HG03135 (cell line): Measurements from ENCODE around the gene MGLL.
A peak's percentile ranks its signal among the peaks of the same experiment; 100 is the strongest.

Source experiments
- ATAC-seq: cut with Tn5 transposase; IDR thresholded peaks from one replicate; pipeline ENCODE4 v1.9.1; 2021; ENCODE audit warnings: mild to moderate bottlenecking, moderate library complexity; ENCODE audit not compliant: unreplicated experiment

MGLL gene

DNA sequence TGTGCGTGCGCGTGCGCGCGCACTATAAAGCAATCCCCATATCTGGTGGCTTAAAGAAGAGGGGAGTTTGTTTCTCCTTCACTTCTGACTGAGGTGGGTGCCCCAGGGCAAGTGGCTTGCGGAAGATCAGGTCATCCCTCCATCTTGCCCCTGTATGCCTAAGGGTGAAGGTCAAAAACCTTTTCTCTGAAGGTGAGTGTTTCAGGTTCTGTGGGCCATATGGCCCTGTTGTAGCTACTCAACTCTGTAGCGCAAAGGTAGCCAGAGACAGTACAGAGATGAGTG is 144.1 kb downstream of the MGLL start:
- no peak for ATAC-seq

DNA sequence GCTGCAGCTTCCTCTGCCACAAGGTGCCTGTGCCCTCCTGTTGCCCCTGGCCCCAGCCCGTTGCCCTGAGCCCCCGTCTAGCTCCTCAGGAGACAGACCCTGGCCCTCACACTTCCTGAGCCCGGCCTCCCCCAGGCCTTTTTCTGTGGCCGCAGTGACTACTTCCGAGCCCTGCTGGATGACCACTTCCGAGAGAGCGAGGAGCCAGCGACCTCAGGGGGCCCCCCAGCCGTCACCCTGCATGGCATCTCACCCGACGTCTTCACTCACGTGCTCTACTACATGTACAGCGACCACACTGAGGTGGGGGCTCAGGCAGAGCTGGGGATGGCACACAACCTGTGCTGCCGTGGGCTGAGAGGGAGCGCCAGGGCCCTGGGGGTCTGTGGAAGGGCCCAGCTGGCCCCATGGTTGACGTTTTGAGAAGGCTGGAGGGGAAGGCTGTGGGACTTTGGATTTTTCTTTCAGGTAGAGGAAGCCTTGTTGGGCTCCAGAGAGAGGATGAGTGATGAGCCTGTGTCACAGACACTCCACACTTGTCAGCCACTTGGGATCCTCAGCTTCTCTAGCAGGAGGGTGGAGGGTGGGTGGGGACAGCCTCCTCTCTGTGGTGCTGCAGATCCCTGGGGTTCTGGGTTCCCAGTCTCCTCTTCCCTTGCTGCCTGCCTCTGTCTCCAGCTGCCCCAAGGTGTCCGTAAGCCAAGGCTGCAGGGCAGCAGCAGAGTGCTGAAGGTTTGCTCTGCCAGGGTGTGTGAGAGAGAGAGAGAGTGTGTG is 144.6 kb downstream of the MGLL start:
- no peak for ATAC-seq

DNA sequence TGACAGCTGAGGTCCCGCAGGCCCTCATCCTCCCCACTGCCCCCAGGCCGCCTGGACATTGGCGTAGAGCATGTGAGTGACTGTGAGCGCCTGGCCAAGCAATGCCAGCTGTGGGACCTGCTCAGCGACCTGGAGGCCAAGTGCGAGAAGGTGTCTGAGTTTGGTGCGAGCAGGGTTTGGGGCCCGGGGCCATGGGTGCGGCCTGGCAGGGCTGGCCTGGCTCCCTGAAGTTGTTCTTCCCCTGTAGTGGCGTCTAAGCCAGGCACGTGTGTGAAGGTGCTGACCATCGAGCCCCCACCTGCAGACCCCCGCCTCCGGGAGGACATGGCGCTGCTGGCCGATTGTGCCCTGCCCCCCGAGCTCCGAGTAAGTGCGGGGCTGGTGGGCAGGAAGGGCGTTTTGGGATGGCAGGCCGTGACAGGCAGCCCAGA is 145.4 kb downstream of the MGLL start:
- ATAC-seq, result no peak

DNA sequence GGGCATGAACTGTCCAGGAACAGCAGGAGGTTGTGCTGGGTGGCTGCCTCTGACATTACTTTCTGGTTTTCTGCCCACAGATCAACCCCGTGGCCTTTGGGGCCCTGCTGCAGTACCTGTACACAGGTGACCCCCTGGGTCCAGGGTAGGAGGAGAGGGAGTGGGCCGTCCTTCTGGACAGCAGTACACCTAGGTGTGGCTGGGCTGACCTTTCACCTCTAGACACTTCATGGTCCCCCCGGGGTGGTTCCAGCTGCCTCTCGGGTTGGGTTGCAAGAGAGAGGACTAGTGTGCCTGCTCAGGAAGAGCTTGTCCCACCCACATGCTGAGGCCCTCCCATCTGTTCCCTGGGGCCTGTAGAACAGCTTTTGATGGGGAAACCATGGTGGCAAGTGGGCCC is 145.9 kb downstream of the MGLL start:
- ATAC-seq, result no peak

DNA sequence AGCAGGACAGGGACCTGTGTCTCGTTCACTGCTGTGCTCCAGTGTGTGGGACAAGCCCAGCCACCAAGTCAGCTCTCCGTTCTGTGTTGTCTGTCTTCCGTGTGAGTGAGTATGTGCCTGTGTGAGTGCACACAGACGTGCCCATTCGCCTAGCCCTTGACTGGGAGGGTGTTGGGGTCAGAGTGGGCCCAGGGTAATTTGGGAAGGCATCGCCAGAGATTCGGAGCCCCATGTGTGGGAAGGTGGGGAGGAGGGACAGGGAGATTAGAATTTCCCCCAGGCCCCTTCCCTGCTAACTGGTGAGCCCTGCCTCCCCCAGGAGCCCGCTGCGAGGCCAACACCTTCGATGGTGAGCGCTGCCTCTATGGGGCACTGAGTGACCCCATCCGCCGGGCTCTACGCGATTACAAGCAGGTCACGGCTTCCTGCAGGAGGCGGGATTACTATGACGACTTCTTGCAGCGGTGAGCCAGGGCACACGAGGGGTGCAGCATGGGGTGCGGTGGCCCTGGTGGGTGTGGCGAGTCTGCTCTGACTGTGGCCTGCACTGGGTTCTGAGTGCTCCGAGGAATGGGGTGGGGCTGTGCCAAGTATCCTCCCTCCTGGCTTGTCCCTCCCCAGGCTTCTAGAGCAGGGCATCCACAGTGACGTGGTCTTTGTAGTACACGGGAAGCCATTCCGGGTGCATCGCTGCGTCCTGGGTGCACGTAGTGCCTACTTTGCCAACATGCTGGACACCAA is 146.5 kb downstream of the MGLL start:
- ATAC-seq, result no peak

DNA sequence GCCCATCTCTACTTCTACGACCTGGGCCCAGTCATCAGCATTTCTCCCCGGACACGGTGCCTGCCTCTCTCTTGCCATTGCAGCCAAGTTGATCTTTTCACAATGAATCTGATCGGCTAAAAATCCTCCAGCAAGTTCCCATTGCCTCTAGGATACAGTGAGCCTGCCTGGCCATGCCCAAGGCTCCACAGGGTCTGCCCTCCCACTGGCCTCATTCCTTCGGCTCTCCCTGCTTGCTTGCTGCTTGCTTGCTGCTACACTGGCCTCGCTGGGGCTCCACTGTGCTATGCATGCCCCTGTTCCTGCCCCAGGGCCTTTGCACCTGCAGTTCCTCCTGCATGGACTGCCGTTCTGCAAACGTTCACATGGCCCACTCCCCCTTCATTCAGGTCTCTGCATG is 147.5 kb downstream of the MGLL start:
- ATAC-seq, result no peak

DNA sequence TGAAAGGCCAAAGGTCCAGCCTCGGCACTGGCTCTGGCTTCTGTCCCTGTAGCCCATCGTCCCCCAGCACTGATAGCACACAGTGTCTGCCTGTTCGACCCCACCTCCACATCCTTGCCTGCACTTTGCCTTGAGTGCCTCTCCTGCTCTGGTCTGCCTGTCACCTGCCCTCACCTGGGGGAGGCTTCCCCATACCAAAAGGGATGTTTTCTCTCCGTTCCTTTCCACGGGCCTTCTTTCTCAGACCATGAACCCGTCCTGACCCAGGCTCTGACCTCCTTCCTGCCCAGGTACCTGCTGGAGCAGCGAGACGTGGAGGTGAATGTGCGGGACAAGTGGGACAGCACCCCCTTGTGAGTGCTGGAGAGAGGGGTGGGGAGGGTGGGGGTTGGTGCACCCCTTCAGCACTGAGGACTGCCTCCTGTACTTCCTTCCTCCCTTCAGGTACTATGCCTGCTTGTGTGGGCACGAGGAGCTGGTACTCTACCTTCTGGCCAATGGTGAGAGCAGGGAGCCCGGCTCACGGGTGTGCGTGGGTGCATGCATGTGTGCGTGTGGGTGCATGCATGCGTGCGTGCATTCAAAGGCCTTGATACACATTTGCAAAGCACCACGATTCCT is 148.1 kb downstream of the MGLL start:
- no peak for ATAC-seq

DNA sequence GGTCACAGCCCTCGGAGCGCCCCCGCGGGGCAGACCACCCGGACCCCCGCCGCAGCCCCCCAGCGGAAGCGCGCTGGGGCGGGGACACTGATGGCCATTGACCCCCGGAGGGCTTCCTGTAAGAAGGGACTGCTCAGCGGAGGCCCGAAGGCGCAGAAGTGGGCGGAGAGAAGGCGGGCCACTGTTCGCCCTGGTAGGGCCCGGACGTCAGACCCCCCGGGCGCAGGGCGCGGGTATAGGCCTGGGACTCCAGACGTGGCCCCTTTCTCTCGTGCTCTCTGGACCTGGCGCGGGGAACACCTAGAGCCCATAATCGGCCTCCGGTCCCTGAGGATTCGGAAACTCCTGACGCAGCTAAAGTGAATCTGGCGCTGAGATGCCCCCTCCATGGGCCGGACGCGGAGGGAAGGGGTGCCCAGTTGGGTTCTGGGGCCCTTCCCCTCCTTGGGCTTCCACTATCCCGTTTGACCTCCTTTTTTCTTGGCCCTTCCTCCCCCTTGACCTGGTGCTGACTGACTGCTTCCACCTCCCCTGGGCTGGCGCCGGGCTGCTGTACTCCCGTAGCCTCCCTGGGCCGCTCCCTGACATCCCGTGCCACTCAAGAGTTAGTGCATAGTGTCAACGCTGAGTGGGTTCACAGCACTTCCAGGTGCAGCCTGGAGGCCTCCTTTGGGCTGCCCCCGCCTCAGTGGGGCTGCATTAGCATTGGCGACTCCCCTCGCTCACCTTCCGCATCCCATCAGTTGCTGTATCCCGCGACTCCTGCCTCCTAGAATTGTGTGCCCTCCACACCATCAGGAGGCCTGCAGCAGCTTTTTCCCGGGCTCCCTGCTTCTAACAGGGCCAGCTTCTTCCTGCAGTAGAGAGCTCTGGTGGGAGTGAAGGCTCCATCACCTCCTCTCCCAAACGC is 148.9 kb downstream of the MGLL start:
- ATAC-seq, result peak; percentile 42

DNA sequence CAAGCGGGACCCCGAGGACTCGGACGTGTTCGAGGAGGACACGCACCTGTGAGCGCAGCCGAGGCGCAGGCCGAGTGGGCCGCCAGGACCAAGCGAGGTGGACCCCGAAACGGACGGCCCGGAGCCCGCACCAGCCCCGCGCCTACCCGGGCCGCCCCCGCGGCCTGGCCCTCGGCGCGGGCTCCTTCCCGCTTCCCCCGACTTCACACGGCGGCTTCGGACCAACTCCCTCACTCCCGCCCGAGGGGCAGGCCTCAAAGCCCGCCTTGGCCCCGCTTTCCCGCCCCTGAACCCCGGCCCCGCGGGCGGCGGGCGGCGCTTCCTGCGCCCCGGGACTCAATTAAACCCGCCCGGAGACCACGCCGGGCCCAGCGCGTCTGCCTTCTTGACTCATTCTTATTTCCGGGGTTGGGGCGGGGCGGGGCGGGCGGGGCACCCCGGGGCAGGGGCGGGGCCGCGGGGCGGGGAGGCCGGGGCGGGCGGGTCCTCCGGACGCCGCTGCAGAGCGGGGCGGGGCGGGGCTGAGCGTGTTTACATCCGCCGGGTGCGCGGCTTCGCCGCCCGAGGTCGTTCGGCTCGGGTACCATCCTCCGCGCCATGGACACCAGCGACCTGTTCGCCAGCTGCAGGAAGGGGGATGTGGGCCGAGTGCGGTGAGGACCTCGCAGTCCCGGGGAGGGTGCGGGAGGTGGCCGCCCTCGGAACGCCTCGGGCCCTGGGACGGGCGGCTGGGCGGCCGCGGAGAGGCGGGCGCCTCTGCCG is 149.7 kb downstream of the MGLL start, which contains the start of gene ABTB1:
TSS of gene ABTB1 (plus strand) at position 524 of the 762 bp plus-strand sequence. CDS start at position 598, 74 bp downstream.
- ATAC-seq, result peak; percentile 78

DNA sequence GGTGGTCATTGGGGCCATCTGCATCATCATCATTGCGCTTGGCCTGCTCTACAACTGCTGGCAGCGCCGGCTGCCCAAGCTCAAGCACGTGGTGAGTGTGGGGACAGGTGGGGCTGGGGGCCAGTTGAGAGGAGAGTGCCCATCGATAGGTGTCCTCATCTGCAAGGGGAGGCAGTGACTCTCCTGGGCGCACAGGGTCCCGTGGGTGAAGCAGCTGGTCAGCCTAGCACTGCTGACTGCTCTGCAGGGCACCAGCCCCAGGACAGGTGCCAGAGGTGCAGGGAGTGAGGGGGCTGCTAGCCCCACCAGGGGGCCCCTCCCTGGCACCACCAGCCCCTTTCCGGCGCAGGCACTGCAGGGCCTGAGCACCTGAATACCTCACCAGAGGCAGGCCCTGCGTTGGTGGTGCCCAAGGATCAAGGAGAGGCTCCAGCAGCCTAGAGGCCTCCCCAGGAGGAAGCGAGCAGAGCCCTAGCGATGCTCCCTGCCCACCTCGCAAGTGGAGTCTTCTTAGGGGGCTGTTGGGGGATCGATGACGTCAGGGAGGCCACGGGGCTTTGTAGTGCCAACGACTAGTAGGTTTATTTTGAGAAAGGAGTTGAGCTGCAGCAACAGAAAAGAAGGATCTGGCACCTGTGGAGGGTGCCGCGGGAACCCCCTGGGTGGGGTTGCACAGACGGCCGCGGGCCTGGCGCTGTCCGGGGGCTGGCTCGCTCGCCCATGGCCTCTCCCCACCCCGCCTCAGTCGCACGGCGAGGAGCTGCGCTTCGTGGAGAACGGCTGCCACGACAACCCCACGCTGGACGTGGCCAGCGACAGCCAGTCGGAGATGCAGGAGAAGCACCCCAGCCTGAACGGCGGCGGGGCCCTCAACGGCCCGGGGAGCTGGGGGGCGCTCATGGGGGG is 150.5 kb downstream of the MGLL start:
- ATAC-seq, result peak; percentile 22

DNA sequence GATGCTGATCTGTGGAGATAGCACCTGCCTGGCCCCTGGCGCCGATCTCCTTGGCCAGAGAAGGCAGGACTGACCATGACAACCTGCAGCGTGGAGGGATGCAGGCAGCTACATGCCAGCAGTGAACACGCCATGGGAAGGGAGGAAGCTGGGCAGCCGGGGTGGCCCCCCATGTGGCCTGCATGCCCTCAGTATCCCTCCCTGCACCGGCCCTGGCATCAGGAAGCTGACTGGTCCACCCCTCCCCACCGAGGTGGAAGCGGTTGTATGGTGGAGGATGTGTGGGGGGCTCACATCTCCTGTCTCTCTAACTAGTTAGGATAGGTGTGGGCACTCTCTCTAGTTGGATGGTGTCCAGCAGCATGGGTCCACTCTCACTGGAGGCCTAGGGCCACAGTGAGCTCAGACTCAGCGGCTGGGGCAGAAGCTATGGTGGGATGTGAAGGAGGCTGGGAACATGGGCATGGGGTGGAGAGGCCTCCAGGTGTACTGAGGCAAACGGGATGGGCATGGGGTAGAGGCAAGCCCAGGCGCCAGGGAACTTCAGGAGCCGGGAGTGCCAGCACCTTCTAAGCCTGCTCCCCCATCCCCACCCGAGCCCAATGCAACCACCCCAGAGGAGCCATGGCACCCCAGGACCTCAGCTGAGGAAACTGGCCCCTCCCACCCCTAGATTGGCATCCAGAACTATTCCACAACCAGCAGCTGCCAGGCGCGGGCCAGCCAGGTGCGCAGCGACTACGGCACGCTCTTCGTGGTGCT is 151.4 kb downstream of the MGLL start:
- ATAC-seq, result no peak

DNA sequence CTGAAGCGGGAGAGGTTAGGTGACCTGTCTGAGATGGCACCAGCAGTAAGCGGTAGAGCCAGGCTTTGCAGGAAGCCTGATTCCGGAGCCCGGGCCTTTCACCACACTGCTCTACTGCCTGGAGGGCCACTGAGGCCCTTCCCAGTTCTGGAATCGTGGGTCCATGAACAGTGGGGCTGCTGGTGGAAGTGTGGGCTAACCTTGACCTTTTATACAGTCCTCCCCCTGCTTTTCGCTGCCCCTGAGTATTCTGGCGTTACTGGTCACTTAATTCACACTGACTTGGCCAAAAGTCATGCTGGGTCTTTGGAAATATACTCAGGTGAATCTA is 152.1 kb downstream of the MGLL start:
- no peak for ATAC-seq

DNA sequence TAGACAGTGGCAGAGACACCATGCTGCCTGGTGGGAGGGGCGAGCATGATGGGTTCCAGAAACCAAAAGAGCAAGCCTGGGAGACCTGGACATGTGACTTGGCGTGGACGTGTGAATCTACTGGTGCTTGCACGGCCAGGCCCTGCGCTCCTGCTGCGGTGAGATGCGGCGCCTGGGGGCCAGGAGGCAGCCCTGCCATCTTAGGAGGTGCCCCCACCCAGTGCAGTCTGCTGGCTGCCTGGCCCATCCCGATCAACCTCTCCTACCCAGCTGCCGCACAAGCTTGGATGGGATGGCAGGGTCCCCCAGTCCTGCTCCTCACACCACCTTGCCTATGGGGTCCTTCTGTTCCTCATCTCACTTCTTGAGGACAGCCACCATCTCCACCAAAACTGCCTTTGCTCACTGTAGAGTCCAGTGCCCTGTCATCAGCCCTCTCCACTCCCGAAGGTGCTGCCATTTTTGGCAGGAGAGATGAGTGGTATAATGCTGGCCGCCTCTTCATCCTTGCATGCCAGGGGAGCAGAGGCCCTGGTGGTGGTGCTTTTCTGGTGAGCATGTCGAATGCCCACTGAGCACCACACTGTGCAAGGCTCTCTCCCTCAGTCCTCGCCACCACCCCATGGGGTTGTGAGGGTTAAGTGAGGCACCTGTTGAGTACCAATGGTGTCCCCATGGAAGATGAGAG is 152.6 kb downstream of the MGLL start:
- no peak for ATAC-seq

DNA sequence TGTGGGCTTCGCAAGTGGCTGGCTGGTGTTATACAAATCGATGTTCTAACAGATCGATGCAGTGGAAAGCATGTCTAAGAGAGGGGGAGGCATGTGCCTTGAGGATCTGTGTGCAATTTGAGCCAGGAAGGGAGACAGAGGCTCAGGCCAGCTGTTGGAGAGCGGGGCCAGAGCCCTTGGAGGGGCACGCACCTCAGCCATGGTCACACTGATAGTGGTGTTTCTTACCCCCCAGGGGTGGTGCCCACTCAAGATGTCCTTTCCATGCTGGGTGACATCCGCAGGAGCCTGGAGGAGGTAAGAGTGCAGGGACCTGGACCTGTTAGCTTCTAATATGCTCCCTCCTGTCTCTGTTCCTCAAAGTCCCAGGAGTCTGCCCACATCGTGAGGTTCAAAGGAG is 153.4 kb downstream of the MGLL start:
- no peak for ATAC-seq

DNA sequence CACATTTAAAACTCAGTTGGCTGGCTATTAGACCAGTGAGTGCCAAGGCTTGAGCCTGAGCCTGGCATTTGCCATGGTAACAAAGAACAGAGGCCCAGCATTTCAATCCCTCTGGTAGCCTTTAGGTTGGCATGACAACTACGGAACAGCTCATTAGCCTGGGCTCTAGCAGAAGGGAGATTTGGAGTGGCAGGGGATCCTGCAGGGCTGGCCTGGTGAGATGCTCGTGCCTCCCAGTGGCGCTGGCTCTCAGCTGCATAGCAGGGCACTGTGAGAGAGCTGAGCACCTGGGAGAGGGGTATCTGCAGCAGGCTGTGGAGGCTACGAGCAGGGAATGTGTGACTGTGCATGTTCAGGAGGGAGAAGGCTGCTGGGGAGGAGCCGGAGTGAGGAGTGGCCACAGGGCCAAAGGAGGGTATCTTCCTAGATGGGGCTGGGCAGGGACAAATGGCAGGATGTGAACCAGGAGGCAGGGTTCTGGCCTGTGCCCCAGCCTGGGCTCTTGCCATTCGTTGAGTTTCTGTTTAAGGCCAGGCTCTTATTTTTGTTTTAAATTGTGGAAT is 155.1 kb downstream of the MGLL start:
- no peak for ATAC-seq

DNA sequence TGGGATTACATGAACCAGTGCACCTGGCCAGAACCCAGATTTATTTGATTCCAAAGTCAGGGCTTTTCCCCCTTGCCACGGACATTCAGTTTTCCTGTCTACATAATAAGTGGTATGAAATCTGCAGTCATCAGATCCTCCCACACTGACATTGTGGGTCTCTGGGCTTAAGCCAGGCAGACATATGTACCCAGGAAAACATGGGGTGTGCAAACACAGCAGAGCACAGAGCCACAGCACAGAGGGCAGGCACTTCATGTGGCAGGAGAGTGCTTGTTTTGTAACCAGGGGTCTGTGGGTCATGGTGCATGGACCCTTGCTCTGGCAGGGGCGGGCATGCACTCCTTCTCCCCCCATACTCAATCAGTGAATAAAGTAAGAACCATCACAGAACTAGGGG is 155.6 kb downstream of the MGLL start:
- no peak for ATAC-seq

DNA sequence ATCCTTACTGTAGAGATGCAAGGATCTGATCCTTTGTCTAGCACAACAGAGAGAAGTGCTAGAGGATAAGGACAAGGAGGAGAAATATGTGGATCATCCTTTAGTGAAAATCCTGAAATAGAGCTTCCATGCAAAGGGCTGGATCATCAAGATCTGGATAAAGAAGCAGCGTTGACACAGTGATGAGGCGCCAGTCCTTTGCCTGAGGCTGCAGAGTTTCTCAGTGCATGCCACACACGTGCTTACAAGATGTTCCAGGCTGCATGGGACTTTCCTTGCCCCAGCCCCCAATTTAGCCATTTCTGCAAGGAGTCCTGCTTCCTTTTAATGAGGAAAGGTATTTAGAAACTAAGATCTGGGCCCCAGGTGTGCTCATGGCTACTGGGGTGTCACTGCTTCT is 156.7 kb downstream of the MGLL start:
- ATAC-seq, result no peak

DNA sequence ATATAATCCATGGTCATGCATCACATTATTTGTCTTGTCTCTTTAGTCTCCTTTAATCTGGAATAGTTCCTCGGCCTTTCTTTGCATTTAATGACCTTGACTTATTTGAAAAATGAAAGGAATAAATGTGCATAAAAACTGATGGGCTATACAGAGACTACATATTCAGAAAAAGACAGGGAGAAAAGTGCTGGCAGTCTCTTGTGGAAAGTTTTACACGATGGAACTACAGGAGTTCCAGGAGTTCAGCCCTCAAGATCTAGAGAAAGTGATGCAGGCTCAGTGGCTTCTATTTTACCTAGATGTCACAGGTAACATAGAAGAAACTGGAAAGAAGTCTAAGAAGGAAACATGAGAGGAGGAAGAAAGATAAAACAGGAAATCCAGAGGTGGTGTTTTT is 157.2 kb downstream of the MGLL start:
- ATAC-seq, result no peak
